Ishikawa (cell line): ENCODE results near the gene ZNF606.

Experiments
- CREB1 ChIP-seq: IDR thresholded peaks from 2 replicates; pipeline ENCODE4 v1.6.1; 2012; ENCODE audit warnings: low read depth
- RAD21 ChIP-seq: IDR thresholded peaks from 2 replicates; pipeline ENCODE4 v1.6.1; 2012; ENCODE audit warnings: low read depth
- TCF12 ChIP-seq: IDR thresholded peaks from 2 replicates; pipeline ENCODE4 v1.6.1; 2012; ENCODE audit warnings: low read depth
- TF ChIP-seq, protein P1 (sequence below): IDR thresholded peaks from 2 replicates; pipeline ENCODE4 v1.6.1; 2012

DNA sequence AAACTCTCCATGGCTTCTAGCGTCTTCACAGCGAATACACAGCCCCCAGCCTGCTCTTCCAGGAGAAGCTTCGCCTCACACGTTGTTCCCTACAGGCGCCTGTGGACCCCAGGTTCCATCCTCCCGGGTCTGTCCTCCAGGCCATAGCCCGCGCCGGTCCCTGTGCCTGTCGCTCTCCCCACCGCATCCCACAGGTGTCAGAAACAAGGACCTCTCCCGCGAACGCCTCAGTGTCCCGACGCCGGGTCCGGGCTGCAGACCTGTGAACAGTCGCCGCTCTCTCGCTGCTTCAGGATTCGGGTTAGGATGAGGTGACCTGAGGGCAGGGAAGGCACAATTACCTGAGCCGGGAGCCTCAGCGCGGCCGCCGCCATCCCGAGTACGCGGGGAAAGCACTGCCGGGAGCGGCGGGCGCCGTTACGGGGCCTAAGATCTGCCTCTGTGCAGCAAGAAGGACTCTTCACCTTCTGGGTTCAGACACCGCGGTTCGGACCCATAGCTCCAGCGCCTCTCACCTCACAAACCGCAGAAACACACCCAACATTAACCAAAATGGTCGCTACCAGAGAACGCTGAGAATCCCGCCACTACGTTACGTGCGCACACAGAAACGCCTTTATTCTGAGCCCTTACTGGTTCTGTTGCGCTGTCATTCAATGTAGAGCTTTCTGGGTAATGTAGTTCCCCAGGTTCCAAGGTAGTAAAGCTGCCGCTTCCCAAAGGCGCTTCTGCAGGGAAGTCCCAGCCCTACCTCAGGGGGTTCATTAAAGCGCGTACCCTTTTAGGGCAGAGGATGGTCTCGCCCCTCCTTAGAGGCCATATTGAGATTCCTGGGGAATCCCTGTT lies 67.6 kb downstream of the ZNF606 start, which contains the start of gene ZNF418:
- TF ChIP-seq, protein P1, sequence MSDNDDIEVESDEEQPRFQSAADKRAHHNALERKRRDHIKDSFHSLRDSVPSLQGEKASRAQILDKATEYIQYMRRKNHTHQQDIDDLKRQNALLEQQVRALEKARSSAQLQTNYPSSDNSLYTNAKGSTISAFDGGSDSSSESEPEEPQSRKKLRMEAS: no peak
- TF ChIP-seq RAD21 (no peak), TCF12 (no peak), CREB1 (no peak)
